ENCODE data around the gene DGKD. TPM values are rescaled to one million over a fixed set of nuclear protein-coding genes. Genes with fewer than 3 reads are reported as not detected.

The DGKD gene
- total RNA-seq, 2 experiments from 2014 or later: 147 to 156 TPM

DNA sequence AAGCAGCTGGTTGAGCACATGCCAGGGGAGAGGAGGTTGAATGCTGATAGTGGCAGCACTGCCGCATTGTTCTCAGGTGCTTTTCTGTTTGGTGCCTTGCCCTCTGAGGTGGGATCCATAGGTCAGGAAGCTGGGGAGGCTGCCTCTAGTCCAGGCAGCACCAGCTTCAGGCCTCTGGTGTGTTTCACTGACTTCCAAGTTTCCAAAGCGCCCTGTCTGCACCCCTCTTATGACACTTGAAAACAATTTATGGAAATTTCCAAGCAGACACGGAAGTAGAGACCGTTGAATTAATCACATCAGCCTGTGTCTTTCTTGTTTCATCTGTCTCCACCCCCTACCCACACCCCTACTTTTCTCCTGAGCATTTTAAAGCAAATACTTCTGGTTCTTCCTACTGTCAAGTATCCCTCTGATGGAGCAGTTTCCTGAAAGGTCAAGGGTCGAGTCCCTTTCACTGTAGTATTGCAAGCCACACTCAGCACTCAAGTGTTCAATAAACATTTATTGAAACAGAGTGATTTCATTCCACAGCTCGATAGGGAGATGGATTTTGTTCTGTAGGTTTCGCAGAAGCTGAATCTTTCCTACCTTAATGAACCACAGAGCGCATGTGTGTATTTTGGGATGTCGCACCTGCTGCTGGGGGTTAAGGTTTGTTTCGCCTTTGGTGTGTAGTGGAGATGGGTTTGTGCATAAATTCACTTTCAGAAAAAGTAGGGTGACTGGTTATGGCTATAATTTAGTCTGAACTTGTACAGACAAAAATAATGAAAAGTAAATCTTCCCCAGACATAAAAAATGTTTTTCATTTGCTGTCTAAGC lies 21.4 kb downstream of the DGKD start:
- CTCF ChIA-PET: interaction anchor here (1.0 kb wide), 1 partner anchor 68 kb away, joined by 3 read pairs; no protein-coding TSS in a partner anchor
- Mint-ChIP-seq H3K27ac (peak overlapping the region; percentile 24), H3K9me3 (no peaks in the 10 kb centered on the region), H3K36me3 (ENCODE audit: low read depth) (peaks cover 53% of the 10 kb centered on the region), H3K4me3 (no peak overlapping the region), H3K4me1 (ENCODE audit: low read depth) (peaks cover 50% of the 10 kb centered on the region), H3K27me3 (no peaks in the 10 kb centered on the region)
- no peaks in the 10 kb centered on the region for H3K27me3 ChIP-seq (ENCODE audit: control insufficient read depth in 1 of 2, insufficient read depth in 2 of 2, low read length in 2 of 2)
- ATAC-seq (ENCODE audit: poor library complexity) (no peak), DNase-seq (no peak)
- TF ChIP-seq, protein P1, sequence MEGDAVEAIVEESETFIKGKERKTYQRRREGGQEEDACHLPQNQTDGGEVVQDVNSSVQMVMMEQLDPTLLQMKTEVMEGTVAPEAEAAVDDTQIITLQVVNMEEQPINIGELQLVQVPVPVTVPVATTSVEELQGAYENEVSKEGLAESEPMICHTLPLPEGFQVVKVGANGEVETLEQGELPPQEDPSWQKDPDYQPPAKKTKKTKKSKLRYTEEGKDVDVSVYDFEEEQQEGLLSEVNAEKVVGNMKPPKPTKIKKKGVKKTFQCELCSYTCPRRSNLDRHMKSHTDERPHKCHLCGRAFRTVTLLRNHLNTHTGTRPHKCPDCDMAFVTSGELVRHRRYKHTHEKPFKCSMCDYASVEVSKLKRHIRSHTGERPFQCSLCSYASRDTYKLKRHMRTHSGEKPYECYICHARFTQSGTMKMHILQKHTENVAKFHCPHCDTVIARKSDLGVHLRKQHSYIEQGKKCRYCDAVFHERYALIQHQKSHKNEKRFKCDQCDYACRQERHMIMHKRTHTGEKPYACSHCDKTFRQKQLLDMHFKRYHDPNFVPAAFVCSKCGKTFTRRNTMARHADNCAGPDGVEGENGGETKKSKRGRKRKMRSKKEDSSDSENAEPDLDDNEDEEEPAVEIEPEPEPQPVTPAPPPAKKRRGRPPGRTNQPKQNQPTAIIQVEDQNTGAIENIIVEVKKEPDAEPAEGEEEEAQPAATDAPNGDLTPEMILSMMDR (IDR thresholded peaks at IDR 0.05): no peak
- POLR2A ChIA-PET: interaction anchor here (1.4 kb wide), 1 partner anchor 10 kb away, joined by 3 read pairs; no protein-coding TSS in a partner anchor
- H3K36me3 ChIP-seq (ENCODE audit: insufficient read depth, low read length): peaks cover 13% of the 10 kb centered on the region
- peaks cover 16% of the 10 kb centered on the region for H3K4me1 ChIP-seq (ENCODE audit: insufficient read depth, low read length)
- no peak overlapping the region for H3K27ac ChIP-seq (ENCODE audit: low read depth in 1 of 2, low read length in 2 of 2)
- intact Hi-C loops (cut with DNase I, micrococcal nuclease): no loop called here
- no peak overlapping the region for H3K4me3 ChIP-seq (ENCODE audit: low read length)
- H3K9me3 ChIP-seq (ENCODE audit: control insufficient read depth in 1 of 2, insufficient read depth in 1 of 2, low read length in 2 of 2): no peaks in the 10 kb centered on the region

DNA sequence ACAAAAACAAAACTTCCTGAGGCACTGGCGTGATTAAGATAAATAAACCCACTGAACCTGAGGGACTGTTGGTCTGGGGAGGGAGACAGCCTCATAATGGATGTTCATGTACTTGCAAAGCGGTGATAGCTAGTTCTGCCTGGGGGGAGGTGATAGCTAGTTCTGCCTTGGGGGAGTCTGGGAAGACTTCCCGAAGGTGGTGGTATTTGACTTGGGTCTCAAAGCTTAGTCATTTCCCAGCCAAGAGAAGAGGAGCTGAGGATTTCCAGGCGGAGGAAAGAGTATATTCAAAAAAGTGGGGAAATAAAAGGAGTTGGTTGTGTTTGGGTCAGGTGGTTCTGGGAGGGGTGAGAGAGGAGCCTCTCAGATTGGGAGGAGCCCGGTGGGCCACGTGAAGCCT lies 24.7 kb downstream of the DGKD start:
- CTCF ChIA-PET: interaction anchor here (0.6 kb wide), 1 partner anchor 14 kb away, joined by 3 read pairs; no protein-coding TSS in a partner anchor
- H3K4me3 ChIP-seq (ENCODE audit: low read length): no peak overlapping the region
- H3K27me3 Mint-ChIP-seq: no peaks in the 10 kb centered on the region
- H3K27ac Mint-ChIP-seq: peak overlapping the region; percentile 24
- intact Hi-C loops (cut with DNase I, micrococcal nuclease): no loop called here
- H3K9me3 ChIP-seq (ENCODE audit: control insufficient read depth in 1 of 2, insufficient read depth in 1 of 2, low read length in 2 of 2): no peaks in the 10 kb centered on the region
- peaks cover 4% of the 10 kb centered on the region for H3K36me3 ChIP-seq (ENCODE audit: insufficient read depth, low read length)
- POLR2A ChIA-PET: interaction anchor here (1.4 kb wide), 1 partner anchor 40 kb away, joined by 3 read pairs; no protein-coding TSS in a partner anchor
- TF ChIP-seq, protein P1 (IDR thresholded peaks at IDR 0.05): no peak
- H3K36me3 Mint-ChIP-seq (ENCODE audit: low read depth): peaks cover 30% of the 10 kb centered on the region
- H3K27me3 ChIP-seq (ENCODE audit: control insufficient read depth in 1 of 2, insufficient read depth in 2 of 2, low read length in 2 of 2): no peaks in the 10 kb centered on the region
- no peak for DNase-seq
- H3K27ac ChIP-seq (ENCODE audit: low read depth in 1 of 2, low read length in 2 of 2): no peak overlapping the region
- no peak overlapping the region for H3K4me3 Mint-ChIP-seq
- peaks cover 61% of the 10 kb centered on the region for H3K4me1 Mint-ChIP-seq (ENCODE audit: low read depth)
- H3K9me3 Mint-ChIP-seq: no peaks in the 10 kb centered on the region
- H3K4me1 ChIP-seq (ENCODE audit: insufficient read depth, low read length): peaks cover 31% of the 10 kb centered on the region
- ATAC-seq (ENCODE audit: poor library complexity): no peak

DNA sequence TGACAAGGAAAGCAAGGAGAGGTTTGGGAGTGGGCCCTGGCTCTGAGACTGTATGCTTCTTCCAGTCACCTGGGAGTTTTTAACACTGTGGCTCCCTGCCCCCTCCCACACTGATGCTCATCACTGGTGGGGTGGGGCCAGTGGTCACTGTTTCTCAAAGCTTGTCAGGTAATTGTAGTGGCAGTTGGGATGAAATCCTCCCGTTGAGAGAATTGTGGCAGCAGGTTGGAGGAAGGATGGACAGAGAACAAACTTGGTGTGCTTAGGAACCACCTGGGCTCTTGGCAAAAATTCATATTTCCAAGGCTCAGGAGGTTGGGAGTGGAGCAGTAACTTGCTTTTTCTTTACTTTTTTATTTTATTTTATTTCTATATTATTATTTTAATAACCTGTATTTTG lies 25.1 kb downstream of the DGKD start:
- Histone ChIP-seq H3K4me3 (ENCODE audit: low read length) (no peak overlapping the region), H3K27ac (ENCODE audit: low read depth in 1 of 2, low read length in 2 of 2) (no peak overlapping the region), H3K4me1 (ENCODE audit: insufficient read depth, low read length) (peaks cover 35% of the 10 kb centered on the region), H3K9me3 (ENCODE audit: control insufficient read depth in 1 of 2, insufficient read depth in 1 of 2, low read length in 2 of 2) (no peaks in the 10 kb centered on the region), H3K27me3 (ENCODE audit: control insufficient read depth in 1 of 2, insufficient read depth in 2 of 2, low read length in 2 of 2) (no peaks in the 10 kb centered on the region), H3K36me3 (ENCODE audit: insufficient read depth, low read length) (peaks cover 4% of the 10 kb centered on the region)
- intact Hi-C loops (cut with DNase I, micrococcal nuclease): no loop called here
- Mint-ChIP-seq H3K4me3 (no peak overlapping the region), H3K4me1 (ENCODE audit: low read depth) (peaks cover 65% of the 10 kb centered on the region), H3K9me3 (no peaks in the 10 kb centered on the region), H3K27ac (peak overlapping the region; percentile 24), H3K27me3 (no peaks in the 10 kb centered on the region), H3K36me3 (ENCODE audit: low read depth) (peaks cover 27% of the 10 kb centered on the region)
- DNase-seq (no peak), ATAC-seq (ENCODE audit: poor library complexity) (no peak)
- ChIA-PET POLR2A (no interaction called here), CTCF (no interaction called here)
- TF ChIP-seq, protein P1 (IDR thresholded peaks at IDR 0.05): no peak

Measured in CD4-positive, alpha-beta T cell (primary cell).